Fibroblast of lung (primary cell): ENCODE measurements around the gene ZDHHC1. TPM values are rescaled to one million over a fixed set of nuclear protein-coding genes. Genes with fewer than 3 reads are reported as not detected.

Experiments used
- DNase-seq, 2 donors: peaks; one replicate each; pipeline versions ENCODE4 v3.0.0 to v3.0.0-alpha.2; 2010; ENCODE audit warnings: low read depth in 2 of 2
- H2AFZ ChIP-seq: 2 replicates; pipeline ENCODE4 v1.5.1; 2012; ENCODE audit warnings: low read length, control low read depth, inconsistent platforms
- H3K27ac ChIP-seq: 2 replicates; pipeline ENCODE4 v1.5.1; 2011; ENCODE audit warnings: low read length, control low read depth; ENCODE audit not compliant: insufficient read depth
- H3K27me3 ChIP-seq: 2 replicates; pipeline ENCODE4 v1.5.1; 2011; ENCODE audit warnings: mild to moderate bottlenecking, low read length; ENCODE audit not compliant: control insufficient read depth, insufficient read depth
- H3K36me3 ChIP-seq: 2 replicates; pipeline ENCODE4 v1.5.1; 2011; ENCODE audit warnings: low read length; ENCODE audit not compliant: control insufficient read depth, insufficient read depth
- H3K4me1 ChIP-seq: 2 replicates; pipeline ENCODE4 v1.5.1; 2011; ENCODE audit warnings: low read length; ENCODE audit not compliant: control insufficient read depth, insufficient read depth; ENCODE audit errors: extremely low read depth
- H3K4me2 ChIP-seq: 2 replicates; pipeline ENCODE4 v1.5.1; 2011; ENCODE audit warnings: low read length, control low read depth; ENCODE audit not compliant: insufficient read depth; ENCODE audit errors: extremely low read depth
- H3K4me3 ChIP-seq, 4 experiments: fragments of 200-600 bp in 1 of 4; sonication (generic) in 1 of 4; replicated peaks in 1 of 4; 2 replicates each; pipeline ENCODE4 v1.5.1; 2011 to 2016; ENCODE audit warnings: low read length in 4 of 4, low read depth in 3 of 4, mild to moderate bottlenecking in 3 of 4, control low read depth in 2 of 4, inconsistent platforms in 1 of 4, mixed read lengths in 1 of 4; ENCODE audit not compliant: insufficient read depth in 1 of 4; ENCODE audit errors: control extremely low read depth in 1 of 4
- H3K79me2 ChIP-seq: 2 replicates; pipeline ENCODE4 v1.5.1; 2012; ENCODE audit warnings: mild to moderate bottlenecking, low read length, inconsistent platforms; ENCODE audit not compliant: control insufficient read depth, insufficient read depth
- H3K9ac ChIP-seq: 2 replicates; pipeline ENCODE4 v1.5.1; 2011; ENCODE audit warnings: mild to moderate bottlenecking, low read length, control low read depth; ENCODE audit not compliant: insufficient read depth
- H3K9me3 ChIP-seq: 2 replicates; pipeline ENCODE4 v1.5.1; 2012; ENCODE audit warnings: low read depth, low read length; ENCODE audit not compliant: control insufficient read depth, insufficient read depth
- H4K20me1 ChIP-seq: 2 replicates; pipeline ENCODE4 v1.5.1; 2011; ENCODE audit warnings: low read length; ENCODE audit not compliant: control insufficient read depth, insufficient read depth; ENCODE audit errors: extremely low read depth
- CTCF ChIP-seq, 2 donors: IDR thresholded peaks in 1 of 2; conservative IDR thresholded peaks in 1 of 2; 1 replicate in 1 of 2; 2 replicates in 1 of 2; pipeline ENCODE4 v1.5.1; 2011 to 2012; ENCODE audit warnings: low read length in 2 of 2, control low read depth in 1 of 2, inconsistent platforms in 1 of 2, low read depth in 1 of 2, mild to moderate bottlenecking in 1 of 2
- EZH2 ChIP-seq: IDR thresholded peaks from 2 replicates; pipeline ENCODE4 v1.5.1; 2012; ENCODE audit warnings: low read length, control low read depth, mild to moderate bottlenecking; ENCODE audit errors: missing control alignments
- polyA plus RNA-seq, 2 donors: library from polyadenylated mRNA; depleted of rRNA in 1 of 2; stranded (reverse) in 1 of 2; unstranded in 1 of 2; fragments of >200 nt; gene quantifications; 2 replicates each; pipeline ENCODE4 v1.2.1, GENCODE V29; 2011 to 2012; ENCODE audit warnings: missing spikeins in 1 of 2
- total RNA-seq: library from RNA; depleted of rRNA; stranded (reverse); fragments of >200 nt; gene quantifications from 2 replicates; pipeline ENCODE4 v1.2.1, GENCODE V29; 2014

Gene ZDHHC1
- total and polyA plus RNA-seq, 2 donors (not counting 1 experiment from before 2014, with no cell fraction given) = 2.7 to 6.4 TPM

DNA sequence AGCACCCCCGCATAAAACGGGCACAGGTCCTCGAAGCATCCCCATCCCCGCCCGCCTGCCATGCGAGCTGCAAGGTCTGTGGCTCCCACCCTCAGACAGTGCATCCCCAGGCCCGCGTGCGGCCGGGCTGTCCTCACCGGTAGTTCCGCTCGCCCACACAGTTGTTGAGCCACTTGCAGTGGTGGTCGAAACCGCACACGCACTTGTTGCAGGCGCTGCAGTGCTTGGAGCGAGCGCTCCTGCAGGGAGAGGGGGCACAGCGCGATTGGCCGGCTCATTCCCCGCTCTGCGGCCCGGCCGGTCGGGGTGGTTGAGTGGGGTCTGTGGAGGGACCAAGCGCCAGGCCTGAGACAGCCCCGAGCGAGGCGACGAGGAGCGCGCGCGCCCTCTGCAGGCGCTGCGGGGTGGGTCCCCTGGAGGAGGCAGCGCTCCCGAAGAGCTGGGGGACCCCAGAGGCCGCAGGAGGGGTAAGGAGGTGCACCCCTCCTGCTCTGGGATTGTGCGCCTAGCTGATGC, 17.0 kb downstream of the ZDHHC1 start:
- Histone ChIP-seq H3K9ac (no peak overlapping the region), H3K79me2 (no peaks in the 10 kb centered on the region), H2AFZ (no peak overlapping the region), H3K4me3 (no peak overlapping the region), H3K4me1 (peaks cover 10% of the 10 kb centered on the region), H3K27ac (no peak overlapping the region), H3K27me3 (no peaks in the 10 kb centered on the region), H3K9me3 (no peaks in the 10 kb centered on the region), H4K20me1 (no peaks in the 10 kb centered on the region), H3K4me2 (no peak overlapping the region), H3K36me3 (no peaks in the 10 kb centered on the region)
- DNase-seq = peak in 1 of 2 donors; percentile 32
- TF ChIP-seq EZH2 = no peak
- TF ChIP-seq CTCF (conservative IDR thresholded peaks at IDR 0.05 in 1 of 2, IDR thresholded peaks at IDR 0.05 in 1 of 2; ENCODE audit: low read depth in 1 of 2, low read length in 2 of 2) = peak; percentile 62 to 66

GRCh38 chr16:67398546-67399217, 17.6 kb downstream of the ZDHHC1 start:
- TF ChIP-seq EZH2 (no peak), CTCF (conservative IDR thresholded peaks at IDR 0.05 in 1 of 2, IDR thresholded peaks at IDR 0.05 in 1 of 2; ENCODE audit: low read depth in 1 of 2, low read length in 2 of 2) (no peak)
- peaks cover 2% of the 10 kb centered on the region for H3K27me3 ChIP-seq
- H3K36me3 ChIP-seq = no peaks in the 10 kb centered on the region
- no peaks in the 10 kb centered on the region for H3K79me2 ChIP-seq
- no peak overlapping the region for H3K4me2 ChIP-seq
- H2AFZ ChIP-seq = no peak overlapping the region
- H4K20me1 ChIP-seq = no peaks in the 10 kb centered on the region
- no peak overlapping the region for H3K27ac ChIP-seq
- DNase-seq = no peak
- no peak overlapping the region for H3K9ac ChIP-seq
- H3K4me3 ChIP-seq = no peak overlapping the region
- H3K9me3 ChIP-seq = no peaks in the 10 kb centered on the region
- H3K4me1 ChIP-seq = peaks cover 13% of the 10 kb centered on the region

GRCh38 chr16:67397812-67398545, 18.3 kb downstream of the ZDHHC1 start:
- no peaks in the 10 kb centered on the region for H3K79me2 ChIP-seq
- H3K27ac ChIP-seq = no peak overlapping the region
- no peak overlapping the region for H3K9ac ChIP-seq
- TF ChIP-seq CTCF (conservative IDR thresholded peaks at IDR 0.05 in 1 of 2, IDR thresholded peaks at IDR 0.05 in 1 of 2; ENCODE audit: low read depth in 1 of 2, low read length in 2 of 2) (no peak), EZH2 (no peak)
- H3K4me3 ChIP-seq = no peak overlapping the region
- DNase-seq = no peak
- no peaks in the 10 kb centered on the region for H3K36me3 ChIP-seq
- no peak overlapping the region for H2AFZ ChIP-seq
- no peaks in the 10 kb centered on the region for H3K9me3 ChIP-seq
- no peaks in the 10 kb centered on the region for H4K20me1 ChIP-seq
- H3K4me2 ChIP-seq = no peak overlapping the region
- peaks cover 2% of the 10 kb centered on the region for H3K27me3 ChIP-seq
- H3K4me1 ChIP-seq = peaks cover 14% of the 10 kb centered on the region
